Fibroblast of mammary gland (primary cell): ENCODE results near the gene KIF16B.

Source experiments
- DNase-seq: peaks from one replicate; pipeline ENCODE4 v3.0.0-alpha.2; 2010; ENCODE audit warnings: low read depth
- H3K4me3 ChIP-seq: 2 replicates; pipeline ENCODE4 v1.5.1; 2011; ENCODE audit warnings: low read depth, mild to moderate bottlenecking, low read length, moderate library complexity; ENCODE audit not compliant: control insufficient read depth
- CTCF ChIP-seq: conservative IDR thresholded peaks from 2 replicates; pipeline ENCODE4 v1.5.1; 2011; ENCODE audit warnings: low read depth, low read length, inconsistent platforms; ENCODE audit not compliant: control insufficient read depth, insufficient read depth

The KIF16B gene

GRCh38 chr20:16538779-16539178 lies 34.5 kb downstream of the KIF16B start:
- H3K4me3 ChIP-seq, result no peak overlapping the region
- DNase-seq, result no peak
- no peak for TF ChIP-seq CTCF

- no peak for TF ChIP-seq CTCF
- no peak overlapping the region for H3K4me3 ChIP-seq
- no peak for DNase-seq
These were observed 35.3 kb downstream of the KIF16B start for GRCh38 chr20:16537918-16538317.

DNA sequence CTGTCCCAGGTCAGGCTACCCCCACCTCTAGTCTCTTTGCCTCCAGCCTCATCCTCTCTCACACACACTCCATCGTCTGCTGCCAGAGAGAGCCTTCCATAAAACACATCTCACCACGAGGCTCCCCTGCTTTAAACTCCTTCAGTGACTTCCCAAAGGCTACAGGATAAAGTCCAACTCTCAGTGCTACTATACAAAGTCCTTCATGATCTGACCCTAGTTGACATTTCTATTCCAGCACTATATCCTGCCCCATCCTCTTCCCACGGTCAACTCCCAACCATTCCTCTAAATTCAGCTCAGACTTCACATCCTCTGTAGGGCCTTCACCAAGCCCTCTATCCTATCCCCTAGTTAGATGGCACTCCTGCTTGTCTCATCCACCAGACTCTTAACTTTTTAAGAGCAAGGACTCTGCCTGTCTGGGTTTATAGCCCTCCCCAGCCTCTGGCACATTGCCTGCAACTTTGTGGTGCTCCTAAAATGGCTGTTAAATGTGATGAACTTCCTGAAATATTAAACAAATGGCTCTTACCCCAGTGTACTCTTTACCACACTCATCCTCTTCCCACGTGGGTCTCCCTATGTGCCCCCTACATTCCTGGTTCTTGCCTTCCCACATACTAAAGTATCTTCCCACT lies 36.1 kb downstream of the KIF16B start:
- TF ChIP-seq CTCF, result no peak
- no peak overlapping the region for H3K4me3 ChIP-seq
- DNase-seq, result no peak

DNA sequence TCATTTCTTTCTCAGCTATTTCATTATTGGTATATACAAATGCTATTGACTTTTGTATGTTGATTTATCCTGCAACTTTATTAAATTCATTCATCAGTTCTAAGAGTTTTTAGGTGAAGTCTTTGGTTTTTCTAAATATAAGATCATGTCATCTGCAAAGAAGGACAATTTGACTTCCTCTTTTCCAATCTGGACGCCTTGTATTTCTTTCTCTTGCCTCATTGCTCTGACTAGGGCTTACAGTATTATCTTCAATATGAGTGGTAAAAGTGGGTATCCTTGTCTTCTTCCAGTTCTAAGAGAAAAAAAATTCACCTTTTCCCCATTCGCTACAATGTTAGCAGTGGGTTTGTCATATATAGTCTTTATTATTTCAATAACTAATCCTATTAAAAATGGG lies 38.0 kb downstream of the KIF16B start:
- no peak overlapping the region for H3K4me3 ChIP-seq
- no peak for TF ChIP-seq CTCF
- no peak for DNase-seq

DNA sequence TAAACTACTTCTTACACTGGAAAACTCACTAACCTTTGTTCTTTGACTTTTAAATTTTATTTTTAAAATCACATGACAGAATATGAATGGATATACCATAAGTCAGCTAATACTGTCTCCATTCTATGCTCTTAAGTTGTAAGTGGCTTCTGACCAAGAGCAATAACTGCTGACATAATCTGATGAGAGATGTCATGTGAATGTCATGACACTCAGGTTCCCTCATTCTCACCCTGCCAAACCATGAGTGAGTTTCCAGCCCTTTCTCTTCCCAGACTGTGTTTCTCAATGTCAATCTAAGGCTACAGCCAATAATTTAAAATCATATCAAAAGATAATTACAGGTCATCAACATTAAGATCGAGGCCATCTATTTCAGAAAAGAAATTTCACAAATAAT lies 39.7 kb downstream of the KIF16B start:
- no peak for TF ChIP-seq CTCF
- no peak overlapping the region for H3K4me3 ChIP-seq
- DNase-seq, result peak; percentile 38

- DNase-seq, result no peak
- no peak for TF ChIP-seq CTCF
- H3K4me3 ChIP-seq, result no peak overlapping the region
These were observed 41.8 kb downstream of the KIF16B start for GRCh38 chr20:16531485-16531884.

DNA sequence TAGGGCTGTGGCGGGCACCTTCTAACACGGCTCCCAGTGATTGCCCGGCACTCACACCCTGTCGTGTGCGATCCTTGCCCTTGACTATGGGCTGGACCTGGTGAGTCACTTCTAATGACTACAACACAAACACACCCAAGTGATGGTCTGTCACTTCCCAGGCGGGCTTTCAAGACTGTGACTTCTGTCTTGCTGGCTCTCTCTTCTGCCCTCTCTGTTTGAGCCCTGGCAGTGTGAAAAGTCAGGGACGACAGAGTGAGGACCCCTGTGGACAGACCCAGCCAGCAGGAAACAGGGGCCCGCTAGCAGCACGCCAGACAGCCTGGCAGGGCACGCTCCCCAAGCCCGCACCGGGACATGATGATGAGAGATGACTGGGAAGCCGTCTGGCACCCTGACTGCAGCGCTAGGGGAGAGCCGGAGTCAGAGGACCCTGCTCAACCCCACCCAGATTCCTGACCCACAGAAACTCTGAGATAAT lies 43.0 kb downstream of the KIF16B start:
- DNase-seq, result peak; percentile 51
- no peak for TF ChIP-seq CTCF
- H3K4me3 ChIP-seq, result no peak overlapping the region
